Transverse colon (tissue), 4 donors: ENCODE measurements around the gene ERG. TPM values are rescaled to one million over a fixed set of nuclear protein-coding genes. Genes with fewer than 3 reads are reported as not detected.

Experiments used
- DNase-seq: peaks from one replicate; pipeline ENCODE4 v3.0.0-alpha.2; 2019
- H3K27ac ChIP-seq, 4 donors: fragments of 200-600 bp; sonication (generic); 2 replicates each; pipeline ENCODE4 v1.5.1; 2016 to 2018; ENCODE audit warnings: inconsistent platforms in 4 of 4
- H3K27me3 ChIP-seq: fragments of 200-600 bp; sonication (generic); 2 replicates; pipeline ENCODE4 v1.5.1; 2017; ENCODE audit warnings: inconsistent platforms
- H3K36me3 ChIP-seq, 4 donors: fragments of 200-600 bp; sonication (generic); 2 replicates each; pipeline ENCODE4 v1.5.1; 2017 to 2019; ENCODE audit warnings: inconsistent platforms in 4 of 4
- H3K4me1 ChIP-seq, 4 donors: fragments of 200-600 bp; sonication (generic); 2 replicates each; pipeline ENCODE4 v1.5.1; 2017 to 2020; ENCODE audit warnings: inconsistent platforms in 4 of 4
- H3K4me3 ChIP-seq, 4 donors: fragments of 200-600 bp; sonication (generic); 1 replicate in 1 of 4; 2 replicates in 3 of 4; pipeline versions ENCODE4 v1.5.1 to v1.6.1; 2017 to 2019; ENCODE audit warnings: inconsistent platforms in 4 of 4
- H3K9me3 ChIP-seq, 2 donors: fragments of 200-600 bp; sonication (generic); 2 replicates each; pipeline ENCODE4 v1.5.1; 2017 to 2019; ENCODE audit warnings: inconsistent platforms in 2 of 2
- EP300 ChIP-seq: sonication (generic); formaldehyde crosslinking; IDR thresholded peaks from one replicate; pipeline ENCODE4 v1.6.1; 2017; ENCODE audit warnings: antibody characterized with exemption, low read depth
- POLR2A ChIP-seq: fragments of 450-650 bp; IDR thresholded peaks from one replicate; pipeline ENCODE4 v1.6.1; 2016; ENCODE audit warnings: antibody characterized with exemption, mild to moderate bottlenecking, moderate library complexity
- POLR2AphosphoS5 ChIP-seq, 3 donors: sonication (generic); formaldehyde crosslinking; IDR thresholded peaks; one replicate each; pipeline ENCODE4 v1.6.1; 2016; ENCODE audit warnings: antibody characterized with exemption in 3 of 3
- WGBS, 2 donors: methylation state at CpG; one replicate each; pipeline ENCODE4 v1.1.5; 2018; ENCODE audit warnings: low coverage in 1 of 2; 5-methylcytosine and 5-hydroxymethylcytosine counted together
- in situ Hi-C, 4 donors: fragments of 200-750 bp; cut with MboI; loops; one replicate each; pipeline versions ENCODE4 v1.15.0 to v1.15.1; 2017; ENCODE audit warnings: low sequenced_read_pairs in 3 of 4, low pct_ligation_motif_present in 1 of 4, low pct_unique_long_range_greater_than_20kb in 1 of 4
- intact Hi-C: fragments of 100-400 bp; cut with DNase I; formaldehyde crosslinking; loops from one replicate; pipeline ENCODE4 v1.15.1; 2023; ENCODE audit warnings: low total_unique reads
- total RNA-seq, 4 donors: library from RNA; depleted of rRNA; stranded (reverse); fragments of >200 nt; gene quantifications; one replicate each; pipeline ENCODE4 v1.1.0, GENCODE V29; 2016
- TF ChIP-seq, protein P1 (sequence below), 5 experiments: fragments of 200-600 bp in 3 of 5; fragments of 450-650 bp in 2 of 5; sonication (generic) in 3 of 5; IDR thresholded peaks; 1 replicate in 2 of 5; 2 replicates in 3 of 5; pipeline ENCODE4 v1.5.1; 2016 to 2017; ENCODE audit warnings: antibody characterized with exemption in 5 of 5, inconsistent platforms in 3 of 5, mild to moderate bottlenecking in 2 of 5, moderate library complexity in 1 of 5

The ERG gene
- total RNA-seq, 4 donors from 2014 or later = 1.5 to 8.6 (median 3.7) TPM

DNA sequence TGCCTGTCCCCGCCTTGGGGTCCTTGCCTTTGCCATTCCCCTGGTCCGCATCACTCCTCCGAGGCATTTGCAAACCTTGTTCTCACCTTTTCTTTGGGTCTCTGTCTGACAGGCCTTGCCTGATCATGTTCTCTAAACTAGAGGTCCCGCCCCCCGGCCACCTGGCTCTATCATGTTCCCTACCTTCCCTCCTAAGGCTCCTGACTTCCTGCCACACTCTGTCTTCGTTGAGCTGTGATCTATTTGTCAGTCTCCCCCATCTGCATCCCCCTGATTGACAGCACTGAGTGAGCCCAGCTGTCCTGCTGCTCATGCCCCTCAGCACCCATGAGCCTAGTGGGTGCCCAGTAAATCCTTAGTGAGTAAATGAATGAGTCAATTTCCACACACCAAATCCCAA is 22.8 kb downstream of the ERG start:
- peak overlapping the region; percentile 4 to 47 (median 27) for H3K27ac ChIP-seq
- in situ Hi-C loops = no loop called here
- WGBS, 2 donors = 63 to 66% methylated on average over 4 to 6 of the region's 6 CpGs
- TF ChIP-seq POLR2AphosphoS5 (IDR thresholded peaks at IDR 0.05) (no peak), EP300 (no peak), POLR2A (no peak)
- TF ChIP-seq, protein P1, sequence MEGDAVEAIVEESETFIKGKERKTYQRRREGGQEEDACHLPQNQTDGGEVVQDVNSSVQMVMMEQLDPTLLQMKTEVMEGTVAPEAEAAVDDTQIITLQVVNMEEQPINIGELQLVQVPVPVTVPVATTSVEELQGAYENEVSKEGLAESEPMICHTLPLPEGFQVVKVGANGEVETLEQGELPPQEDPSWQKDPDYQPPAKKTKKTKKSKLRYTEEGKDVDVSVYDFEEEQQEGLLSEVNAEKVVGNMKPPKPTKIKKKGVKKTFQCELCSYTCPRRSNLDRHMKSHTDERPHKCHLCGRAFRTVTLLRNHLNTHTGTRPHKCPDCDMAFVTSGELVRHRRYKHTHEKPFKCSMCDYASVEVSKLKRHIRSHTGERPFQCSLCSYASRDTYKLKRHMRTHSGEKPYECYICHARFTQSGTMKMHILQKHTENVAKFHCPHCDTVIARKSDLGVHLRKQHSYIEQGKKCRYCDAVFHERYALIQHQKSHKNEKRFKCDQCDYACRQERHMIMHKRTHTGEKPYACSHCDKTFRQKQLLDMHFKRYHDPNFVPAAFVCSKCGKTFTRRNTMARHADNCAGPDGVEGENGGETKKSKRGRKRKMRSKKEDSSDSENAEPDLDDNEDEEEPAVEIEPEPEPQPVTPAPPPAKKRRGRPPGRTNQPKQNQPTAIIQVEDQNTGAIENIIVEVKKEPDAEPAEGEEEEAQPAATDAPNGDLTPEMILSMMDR (IDR thresholded peaks at IDR 0.05) = no peak
- DNase-seq = no peak
- H3K9me3 ChIP-seq = no peaks in the 10 kb centered on the region
- H3K4me1 ChIP-seq = peaks cover 0 to 14% (median 7%) of the 10 kb centered on the region in 4 donors
- H3K36me3 ChIP-seq = no peaks in the 10 kb centered on the region
- intact Hi-C loops = no loop called here
- peaks cover 9% of the 10 kb centered on the region for H3K27me3 ChIP-seq
- H3K4me3 ChIP-seq = no peak overlapping the region

DNA sequence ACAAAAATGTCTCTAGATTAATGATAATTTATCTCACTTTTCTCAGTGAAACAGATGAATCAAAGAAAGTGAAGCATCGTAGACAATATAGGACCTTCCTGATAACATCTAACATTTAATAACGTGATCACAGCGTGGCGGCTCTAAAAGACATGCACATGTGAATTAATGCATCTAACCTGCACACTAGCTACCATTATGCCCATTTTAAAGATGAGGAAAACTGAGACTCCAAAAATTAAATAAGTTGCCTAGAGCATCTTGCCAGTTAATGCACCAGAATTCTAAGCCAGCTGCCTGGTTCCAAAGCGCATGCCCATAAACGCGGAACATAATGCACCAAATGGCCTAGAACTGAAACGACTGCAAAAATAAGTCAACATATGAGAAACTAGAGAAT is 23.5 kb downstream of the ERG start:
- intact Hi-C loops = no loop called here
- no peaks in the 10 kb centered on the region for H3K9me3 ChIP-seq
- H3K4me3 ChIP-seq = no peak overlapping the region
- no peak overlapping the region for H3K27ac ChIP-seq
- H3K36me3 ChIP-seq = no peaks in the 10 kb centered on the region
- TF ChIP-seq, protein P1 (IDR thresholded peaks at IDR 0.05) = no peak
- TF ChIP-seq POLR2AphosphoS5 (IDR thresholded peaks at IDR 0.05) (no peak), EP300 (no peak), POLR2A (no peak)
- DNase-seq = no peak
- peaks cover 0 to 14% (median 7%) of the 10 kb centered on the region in 4 donors for H3K4me1 ChIP-seq
- H3K27me3 ChIP-seq = peaks cover 9% of the 10 kb centered on the region
- WGBS, 2 donors = 88 to 92% methylated on average over 8 of the region's 8 CpGs
- in situ Hi-C loops = no loop called here

DNA sequence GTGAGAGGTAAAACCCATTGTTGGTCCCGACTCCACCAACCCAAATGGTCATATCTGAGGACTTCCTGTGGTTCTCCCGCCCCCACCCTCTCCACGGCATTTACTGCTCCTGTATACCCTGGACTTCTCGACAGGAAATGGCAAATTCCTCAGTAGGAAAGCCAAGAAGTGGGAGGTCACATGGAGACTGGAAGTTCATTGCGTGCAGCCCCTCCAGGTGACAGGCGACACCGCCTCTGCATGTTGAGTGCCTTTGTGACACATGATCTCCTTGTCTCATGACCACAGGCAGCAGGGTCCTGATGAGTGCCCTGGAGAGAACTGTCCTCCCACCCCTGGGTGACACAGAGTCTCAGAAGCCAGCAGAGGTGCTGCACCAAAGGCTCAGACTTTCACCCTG is 24.2 kb downstream of the ERG start:
- TF ChIP-seq EP300 (no peak), POLR2A (no peak), POLR2AphosphoS5 (IDR thresholded peaks at IDR 0.05) (no peak)
- TF ChIP-seq, protein P1 (IDR thresholded peaks at IDR 0.05) = no peak
- intact Hi-C loops (no loop called here), in situ Hi-C loops (no loop called here)
- Histone ChIP-seq H3K27ac (no peak overlapping the region), H3K36me3 (no peaks in the 10 kb centered on the region), H3K27me3 (peaks cover 9% of the 10 kb centered on the region), H3K4me1 (peaks cover 0 to 20% (median 7%) of the 10 kb centered on the region in 4 donors), H3K4me3 (no peak overlapping the region), H3K9me3 (no peaks in the 10 kb centered on the region)
- WGBS, 2 donors = 57 to 86% methylated on average over 6 to 7 of the region's 7 CpGs
- no peak for DNase-seq

DNA sequence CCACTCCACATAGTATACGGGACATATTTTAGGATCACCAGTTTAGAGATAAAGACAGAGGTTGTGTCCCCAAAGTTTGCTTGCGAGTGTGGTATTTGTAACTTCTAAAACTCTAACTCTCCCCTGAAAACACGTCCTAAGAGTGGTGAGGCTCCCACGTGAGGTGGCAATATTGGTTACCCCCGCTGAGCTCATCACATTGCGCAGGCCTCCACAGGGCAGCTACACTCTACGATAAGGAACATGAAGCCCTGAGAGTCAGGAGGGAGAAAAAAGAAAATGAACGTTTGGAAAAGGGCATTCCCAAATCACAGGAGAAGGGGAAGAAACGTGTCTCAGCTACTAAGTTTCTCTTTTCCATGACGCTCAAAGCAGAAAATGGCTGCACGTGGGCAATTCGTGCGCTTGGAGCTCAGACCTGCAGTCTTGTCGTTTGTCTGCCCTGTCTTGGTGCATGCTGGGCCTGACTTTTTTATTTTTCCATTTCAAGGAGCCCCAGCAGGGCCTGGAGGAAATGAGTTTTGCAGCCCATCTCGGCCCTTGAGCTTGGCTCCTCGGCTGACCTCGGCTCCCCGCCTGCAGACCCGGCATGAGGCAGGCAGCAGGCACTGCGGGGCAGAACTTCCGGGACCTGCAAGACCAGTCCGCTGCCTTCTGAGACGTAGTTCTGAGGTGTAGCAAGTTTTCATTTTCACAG is 25.7 kb downstream of the ERG start:
- in situ Hi-C loops = no loop called here
- Histone ChIP-seq H3K27ac (no peak overlapping the region), H3K4me1 (peaks cover 0 to 20% (median 7%) of the 10 kb centered on the region in 4 donors), H3K36me3 (no peaks in the 10 kb centered on the region), H3K9me3 (no peaks in the 10 kb centered on the region), H3K4me3 (no peak overlapping the region), H3K27me3 (peaks cover 9% of the 10 kb centered on the region)
- TF ChIP-seq POLR2A = no peak
- TF ChIP-seq POLR2AphosphoS5 (IDR thresholded peaks at IDR 0.05) = no peak
- TF ChIP-seq, protein P1 (IDR thresholded peaks at IDR 0.05) = no peak
- no peak for TF ChIP-seq EP300
- intact Hi-C loops = no loop called here
- no peak for DNase-seq
- 78 to 80% methylated on average over 12 to 23 of the region's 23 CpGs for WGBS, 2 donors
